ENCODE measurements around the gene MEGF11.
A peak's percentile ranks its signal among the peaks of the same experiment; 100 is the strongest.

MEGF11 gene

DNA sequence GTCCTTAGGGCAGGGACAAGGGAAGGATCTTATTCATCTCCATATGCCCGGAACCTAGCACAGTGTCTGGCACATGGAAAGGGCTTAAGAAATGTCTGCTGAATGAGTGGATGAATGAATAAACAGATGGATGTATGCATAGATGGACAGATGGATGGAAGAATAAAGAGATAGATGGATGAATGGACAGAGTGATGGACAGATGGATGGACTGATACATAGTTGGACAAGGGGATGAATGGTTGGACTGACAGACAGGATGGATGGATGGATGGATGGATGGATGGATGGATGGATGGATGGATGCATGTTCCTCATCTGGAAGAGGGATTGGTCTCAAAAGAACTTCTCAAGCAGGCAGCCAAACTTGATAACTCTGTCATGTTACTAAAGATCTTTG, 177.6 kb downstream of the MEGF11 start:
- H3K4me3 ChIP-seq (ENCODE audit: low read length), result no peak overlapping the region
- TF ChIP-seq, protein P1, sequence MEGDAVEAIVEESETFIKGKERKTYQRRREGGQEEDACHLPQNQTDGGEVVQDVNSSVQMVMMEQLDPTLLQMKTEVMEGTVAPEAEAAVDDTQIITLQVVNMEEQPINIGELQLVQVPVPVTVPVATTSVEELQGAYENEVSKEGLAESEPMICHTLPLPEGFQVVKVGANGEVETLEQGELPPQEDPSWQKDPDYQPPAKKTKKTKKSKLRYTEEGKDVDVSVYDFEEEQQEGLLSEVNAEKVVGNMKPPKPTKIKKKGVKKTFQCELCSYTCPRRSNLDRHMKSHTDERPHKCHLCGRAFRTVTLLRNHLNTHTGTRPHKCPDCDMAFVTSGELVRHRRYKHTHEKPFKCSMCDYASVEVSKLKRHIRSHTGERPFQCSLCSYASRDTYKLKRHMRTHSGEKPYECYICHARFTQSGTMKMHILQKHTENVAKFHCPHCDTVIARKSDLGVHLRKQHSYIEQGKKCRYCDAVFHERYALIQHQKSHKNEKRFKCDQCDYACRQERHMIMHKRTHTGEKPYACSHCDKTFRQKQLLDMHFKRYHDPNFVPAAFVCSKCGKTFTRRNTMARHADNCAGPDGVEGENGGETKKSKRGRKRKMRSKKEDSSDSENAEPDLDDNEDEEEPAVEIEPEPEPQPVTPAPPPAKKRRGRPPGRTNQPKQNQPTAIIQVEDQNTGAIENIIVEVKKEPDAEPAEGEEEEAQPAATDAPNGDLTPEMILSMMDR (conservative IDR thresholded peaks at IDR 0.05; ENCODE audit: low read length), result no peak
- no peak for DNase-seq (ENCODE audit: low read depth)

DNA sequence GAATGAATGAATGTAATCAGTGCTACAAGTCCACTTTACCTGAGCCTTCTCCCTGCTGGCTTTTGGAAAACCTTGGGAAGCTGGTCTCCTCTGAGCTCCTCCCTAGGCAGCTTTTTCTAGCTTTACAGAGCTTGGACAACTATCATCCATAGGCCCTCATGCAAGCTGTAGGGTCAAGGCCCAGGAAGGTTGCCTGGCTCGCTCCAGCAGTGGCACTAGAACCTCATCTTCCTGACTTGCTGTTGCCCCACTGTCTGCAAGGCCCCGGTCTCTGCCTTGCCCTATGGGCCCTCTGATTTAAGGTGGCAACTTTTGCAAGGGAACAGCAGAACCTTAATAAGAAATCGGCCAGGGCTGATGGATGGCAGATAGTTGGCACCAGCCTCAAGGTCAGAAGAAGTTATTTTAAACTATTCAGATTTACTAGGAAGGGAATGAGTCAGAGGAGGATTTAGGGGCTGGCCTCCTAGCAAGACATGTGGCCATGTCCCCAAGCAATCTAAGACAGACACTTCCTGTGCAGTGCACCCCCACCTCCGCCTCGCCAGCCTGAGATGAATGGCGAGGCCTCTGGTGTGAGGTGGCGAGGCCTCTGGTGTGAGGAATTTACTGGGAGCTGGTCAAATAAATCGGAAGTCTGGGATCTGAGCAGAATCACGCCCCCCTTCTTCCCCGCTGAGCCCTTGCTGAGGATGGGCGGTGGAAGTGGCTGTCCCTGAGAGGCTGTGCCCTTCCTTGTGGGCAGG, 180.8 kb downstream of the MEGF11 start:
- no peak overlapping the region for H3K4me3 ChIP-seq (ENCODE audit: low read length)
- TF ChIP-seq, protein P1 (conservative IDR thresholded peaks at IDR 0.05; ENCODE audit: low read length), result no peak
- DNase-seq (ENCODE audit: low read depth), result peak; percentile 9

DNA sequence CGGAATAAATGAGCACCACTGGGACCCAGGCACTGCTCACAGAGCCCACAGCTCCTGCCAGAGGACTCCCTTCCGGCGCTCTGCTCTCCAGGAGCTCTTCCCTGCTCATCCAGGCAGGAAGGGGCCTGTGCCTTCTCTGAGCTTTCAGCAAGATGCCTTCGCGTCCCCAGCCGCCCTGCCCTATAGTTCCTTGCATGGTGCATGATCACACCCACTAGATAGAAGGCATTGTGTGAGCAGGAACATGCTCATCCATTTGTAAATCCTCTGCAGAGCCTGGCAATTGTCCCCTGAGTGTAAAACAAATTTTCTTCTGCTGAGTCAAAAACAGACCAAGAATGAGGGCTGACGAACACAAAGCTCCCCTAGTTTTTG, 181.6 kb downstream of the MEGF11 start:
- TF ChIP-seq, protein P1 (conservative IDR thresholded peaks at IDR 0.05; ENCODE audit: low read length), result no peak
- peak; percentile 56 for DNase-seq (ENCODE audit: low read depth)
- H3K4me3 ChIP-seq (ENCODE audit: low read length), result no peak overlapping the region

DNA sequence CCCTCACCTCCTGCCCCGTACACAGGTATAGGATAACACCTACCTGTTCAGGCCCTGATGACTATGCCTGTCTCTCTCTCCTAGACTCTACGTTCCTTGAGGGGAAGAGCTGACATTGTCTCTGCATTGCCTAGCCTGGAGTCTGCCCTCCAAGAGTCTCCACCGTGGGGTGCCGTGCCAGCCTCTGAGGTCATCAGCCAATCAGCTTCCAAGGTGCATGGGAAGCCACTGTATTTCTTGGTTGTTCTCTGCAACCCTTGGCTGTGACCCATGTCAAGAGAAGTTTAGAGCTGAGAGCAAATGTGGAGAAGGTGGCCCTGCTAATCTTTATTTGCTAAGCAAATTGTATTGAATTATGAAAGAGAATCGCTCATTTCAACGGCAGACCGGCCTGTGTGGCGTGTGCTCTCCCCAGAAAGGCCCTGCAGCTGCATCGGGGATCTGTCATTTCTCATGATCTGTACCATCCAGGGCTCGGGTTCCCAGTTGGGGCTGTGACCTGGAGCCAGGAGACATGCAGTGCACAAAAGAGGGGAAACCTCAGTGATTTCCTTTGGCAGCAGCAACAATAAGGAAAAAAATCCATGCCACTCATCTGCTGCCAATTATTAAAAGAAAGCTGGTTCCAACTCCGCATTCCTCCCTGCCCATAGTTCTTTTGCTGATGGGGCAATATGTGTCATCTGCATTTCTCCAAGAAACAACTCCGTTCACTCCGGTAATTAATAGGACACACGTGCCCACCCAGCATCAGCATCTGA, 182.2 kb downstream of the MEGF11 start:
- peak; percentile 59 for DNase-seq (ENCODE audit: low read depth)
- no peak overlapping the region for H3K4me3 ChIP-seq (ENCODE audit: low read length)
- TF ChIP-seq, protein P1 (conservative IDR thresholded peaks at IDR 0.05; ENCODE audit: low read length), result no peak

DNA sequence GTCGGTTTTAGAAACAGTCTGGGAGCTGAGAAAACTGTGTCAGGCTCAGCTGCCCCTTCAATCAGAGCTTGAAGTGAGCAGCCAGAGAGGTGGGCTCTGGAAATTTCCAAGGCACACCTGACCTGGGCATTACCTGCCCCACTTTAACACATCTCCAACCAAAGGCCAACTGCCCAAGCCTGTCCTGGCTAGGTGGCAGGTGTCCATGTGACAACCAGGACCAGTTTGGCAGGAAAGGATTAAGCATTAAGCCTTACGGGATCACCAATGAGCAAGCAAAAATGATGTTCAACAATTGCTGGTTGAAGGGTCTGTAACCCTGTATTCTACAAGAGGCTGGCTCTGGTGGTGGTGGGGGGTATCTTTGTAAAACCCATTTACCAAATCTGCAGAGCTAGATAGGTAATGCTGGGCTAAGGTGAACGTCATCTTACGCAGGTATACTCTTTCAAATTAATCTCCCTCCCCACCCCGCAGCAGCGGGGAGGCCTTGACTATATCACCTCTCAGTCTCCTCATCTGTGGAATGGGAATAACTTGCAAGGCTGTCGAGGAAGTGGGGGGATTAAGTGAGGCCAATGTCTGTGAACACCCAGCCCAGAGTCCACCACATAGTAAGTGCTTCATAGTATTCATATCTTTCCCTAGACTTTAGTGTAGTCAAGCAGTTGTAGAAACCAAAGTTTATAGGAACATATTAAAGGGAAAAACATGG, 183.2 kb downstream of the MEGF11 start:
- no peak for DNase-seq (ENCODE audit: low read depth)
- no peak overlapping the region for H3K4me3 ChIP-seq (ENCODE audit: low read length)
- TF ChIP-seq, protein P1 (conservative IDR thresholded peaks at IDR 0.05; ENCODE audit: low read length), result no peak

DNA sequence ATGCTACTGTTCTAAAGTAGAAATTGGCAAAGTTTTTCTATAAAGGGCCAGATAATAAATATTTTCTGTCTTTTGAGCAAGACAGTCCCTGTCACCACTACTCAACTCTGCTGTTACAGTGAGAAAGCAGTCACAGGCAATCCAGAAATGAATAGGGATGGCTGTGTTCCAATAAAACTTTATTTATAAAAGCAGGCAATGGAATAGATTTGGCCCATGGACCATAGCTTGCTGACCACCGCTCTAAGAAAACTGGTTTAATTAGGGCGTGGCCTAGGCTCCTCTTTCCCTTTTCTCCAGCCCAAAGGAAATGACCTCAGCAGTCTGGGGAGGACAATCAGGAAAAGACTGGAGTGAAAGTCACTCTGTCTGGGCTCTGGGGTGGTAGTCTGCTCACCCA, 183.8 kb downstream of the MEGF11 start:
- DNase-seq (ENCODE audit: low read depth), result no peak
- TF ChIP-seq, protein P1 (conservative IDR thresholded peaks at IDR 0.05; ENCODE audit: low read length), result no peak
- H3K4me3 ChIP-seq (ENCODE audit: low read length), result no peak overlapping the region

Measured in AG10803 (cell line).